ENCODE results near the gene RNF39. TPM values are rescaled to one million over a fixed set of nuclear protein-coding genes. Genes with fewer than 3 reads are reported as not detected.
"Not testable (repeated sequence)": the region's sequence is repeated elsewhere in the genome, so short reads cannot be mapped to it uniquely, and the experiment has no call there.

RNF39 gene
- total RNA-seq, 1 experiment from 2014 or later = not detected

- DNase-seq (ENCODE audit: low spot score) = no peak
- H3K27me3 ChIP-seq (replicated peaks; ENCODE audit: insufficient read depth, low read depth, low read length, poor library complexity) = no peaks in the 10 kb centered on the region
- POLR2A ChIA-PET (ENCODE audit: low non-redundant PET) = no interaction called here
- no peak overlapping the region for H3K27ac ChIP-seq (ENCODE audit: low read depth, low read length, poor library complexity, severe bottlenecking)
- TF ChIP-seq EZH2 (IDR thresholded peaks at IDR 0.05; ENCODE audit: borderline replicate concordance, low read depth, low read length, poor library complexity, severe bottlenecking) (no peak), CTCF (conservative IDR thresholded peaks at IDR 0.05; ENCODE audit: low read depth, low read length) (no peak)
- BruUV-seq (replicated peaks) = no TSS peak
- CTCF ChIA-PET = no interaction called here
- H3K36me3 ChIP-seq (ENCODE audit: insufficient read depth, low read length, poor library complexity, severe bottlenecking) = no peaks in the 10 kb centered on the region
- H3K4me1 ChIP-seq (ENCODE audit: insufficient read depth, low read length, poor library complexity, severe bottlenecking) = peaks cover 5% of the 10 kb centered on the region
- intact Hi-C loops (cut with micrococcal nuclease; ENCODE audit: unreplicated experiment) = no loop called here
- no peaks in the 10 kb centered on the region for H3K9me3 ChIP-seq (ENCODE audit: low read depth, low read length, poor library complexity, severe bottlenecking)
- no peak overlapping the region for H3K4me3 ChIP-seq (ENCODE audit: low read depth, low read length, poor library complexity, severe bottlenecking)
These were observed 39.8 kb downstream of the RNF39 start for GRCh38 chr6:30035784-30036183.

- DNase-seq (ENCODE audit: low spot score); POLR2A ChIA-PET (ENCODE audit: low non-redundant PET); H3K27ac ChIP-seq (ENCODE audit: low read depth, low read length, poor library complexity, severe bottlenecking); H3K36me3 ChIP-seq (ENCODE audit: insufficient read depth, low read length, poor library complexity, severe bottlenecking); BruUV-seq (replicated peaks); intact Hi-C loops (cut with micrococcal nuclease; ENCODE audit: unreplicated experiment); CTCF ChIA-PET; H3K4me3 ChIP-seq (ENCODE audit: low read depth, low read length, poor library complexity, severe bottlenecking); H3K4me1 ChIP-seq (ENCODE audit: insufficient read depth, low read length, poor library complexity, severe bottlenecking); H3K27me3 ChIP-seq (replicated peaks; ENCODE audit: insufficient read depth, low read depth, low read length, poor library complexity); H3K9me3 ChIP-seq (ENCODE audit: low read depth, low read length, poor library complexity, severe bottlenecking): not testable (repeated sequence)
These were observed 42.1 kb downstream of the RNF39 start for GRCh38 chr6:30033440-30033839.

DNA sequence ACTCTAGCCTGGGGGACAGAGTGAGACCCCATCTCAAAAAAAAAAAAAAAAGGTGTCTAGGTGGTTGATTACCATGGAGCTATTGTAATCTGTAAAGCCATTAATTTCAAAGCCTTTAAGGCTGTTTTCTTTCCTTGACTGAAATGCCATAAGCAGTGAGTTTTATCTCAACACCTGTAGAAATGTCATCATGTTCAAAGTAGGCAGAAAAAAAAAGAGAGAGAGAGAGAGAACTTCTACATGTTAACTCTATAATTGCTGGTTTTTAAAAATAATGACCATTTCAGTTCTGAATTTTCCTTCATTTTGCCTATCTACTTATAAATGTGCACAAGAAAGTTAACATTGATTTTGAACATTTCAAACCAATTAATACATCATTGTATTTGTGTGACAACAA is 44.2 kb downstream of the RNF39 start:
- POLR2A ChIA-PET (ENCODE audit: low non-redundant PET) = no interaction called here
- Histone ChIP-seq H3K4me3 (ENCODE audit: low read depth, low read length, poor library complexity, severe bottlenecking) (no peak overlapping the region), H3K27me3 (replicated peaks; ENCODE audit: insufficient read depth, low read depth, low read length, poor library complexity) (no peaks in the 10 kb centered on the region), H3K4me1 (ENCODE audit: insufficient read depth, low read length, poor library complexity, severe bottlenecking) (peaks cover 5% of the 10 kb centered on the region), H3K36me3 (ENCODE audit: insufficient read depth, low read length, poor library complexity, severe bottlenecking) (no peaks in the 10 kb centered on the region), H3K9me3 (ENCODE audit: low read depth, low read length, poor library complexity, severe bottlenecking) (no peaks in the 10 kb centered on the region), H3K27ac (ENCODE audit: low read depth, low read length, poor library complexity, severe bottlenecking) (no peak overlapping the region)
- BruUV-seq (replicated peaks) = no TSS peak
- CTCF ChIA-PET = no interaction called here
- intact Hi-C loops (cut with micrococcal nuclease; ENCODE audit: unreplicated experiment) = no loop called here
- no peak for DNase-seq (ENCODE audit: low spot score)
- TF ChIP-seq EZH2 (IDR thresholded peaks at IDR 0.05; ENCODE audit: borderline replicate concordance, low read depth, low read length, poor library complexity, severe bottlenecking) = no peak
- TF ChIP-seq CTCF (conservative IDR thresholded peaks at IDR 0.05; ENCODE audit: low read depth, low read length) = no peak

DNA sequence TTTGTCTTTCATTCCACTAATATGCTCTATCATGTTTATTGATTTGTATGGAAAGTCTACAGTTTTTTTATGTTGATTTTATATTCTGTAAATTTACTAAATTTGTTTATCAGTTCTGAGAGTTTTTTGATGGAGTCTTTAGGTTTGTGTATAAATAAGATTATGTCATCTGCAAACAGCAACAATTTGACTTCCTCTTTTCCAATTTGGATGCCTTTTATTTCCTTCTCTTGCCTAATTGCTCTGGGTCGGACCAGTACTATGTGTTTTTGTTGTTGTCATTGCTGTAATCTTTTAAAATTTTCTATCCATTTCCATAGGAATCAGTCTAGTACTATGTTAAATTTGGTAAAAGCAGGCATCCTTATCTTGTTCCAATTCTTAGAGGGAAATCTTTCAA is 46.0 kb downstream of the RNF39 start:
- TF ChIP-seq EZH2 (IDR thresholded peaks at IDR 0.05; ENCODE audit: borderline replicate concordance, low read depth, low read length, poor library complexity, severe bottlenecking) (no peak), CTCF (conservative IDR thresholded peaks at IDR 0.05; ENCODE audit: low read depth, low read length) (no peak)
- DNase-seq (ENCODE audit: low spot score) = no peak
- Histone ChIP-seq H3K9me3 (ENCODE audit: low read depth, low read length, poor library complexity, severe bottlenecking) (no peaks in the 10 kb centered on the region), H3K27me3 (replicated peaks; ENCODE audit: insufficient read depth, low read depth, low read length, poor library complexity) (no peaks in the 10 kb centered on the region), H3K27ac (ENCODE audit: low read depth, low read length, poor library complexity, severe bottlenecking) (no peak overlapping the region), H3K36me3 (ENCODE audit: insufficient read depth, low read length, poor library complexity, severe bottlenecking) (no peaks in the 10 kb centered on the region), H3K4me1 (ENCODE audit: insufficient read depth, low read length, poor library complexity, severe bottlenecking) (peaks cover 5% of the 10 kb centered on the region), H3K4me3 (ENCODE audit: low read depth, low read length, poor library complexity, severe bottlenecking) (no peak overlapping the region)
- intact Hi-C loops (cut with micrococcal nuclease; ENCODE audit: unreplicated experiment) = no loop called here
- BruUV-seq (replicated peaks) = no TSS peak
- POLR2A ChIA-PET (ENCODE audit: low non-redundant PET) = no interaction called here
- CTCF ChIA-PET = no interaction called here
